GM10266 (cell line): ENCODE data around the gene BTG4.

Source experiments
- DNase-seq: peaks from one replicate; pipeline ENCODE4 v3.0.0; 2012; ENCODE audit errors: extremely low spot score
- TF ChIP-seq, protein P1 (sequence below): IDR thresholded peaks from 2 replicates; pipeline ENCODE4 v1.5.1; 2012; ENCODE audit warnings: mild to moderate bottlenecking, low read depth; ENCODE audit not compliant: control insufficient read depth, insufficient read depth; ENCODE audit errors: missing control alignments

The BTG4 gene

DNA sequence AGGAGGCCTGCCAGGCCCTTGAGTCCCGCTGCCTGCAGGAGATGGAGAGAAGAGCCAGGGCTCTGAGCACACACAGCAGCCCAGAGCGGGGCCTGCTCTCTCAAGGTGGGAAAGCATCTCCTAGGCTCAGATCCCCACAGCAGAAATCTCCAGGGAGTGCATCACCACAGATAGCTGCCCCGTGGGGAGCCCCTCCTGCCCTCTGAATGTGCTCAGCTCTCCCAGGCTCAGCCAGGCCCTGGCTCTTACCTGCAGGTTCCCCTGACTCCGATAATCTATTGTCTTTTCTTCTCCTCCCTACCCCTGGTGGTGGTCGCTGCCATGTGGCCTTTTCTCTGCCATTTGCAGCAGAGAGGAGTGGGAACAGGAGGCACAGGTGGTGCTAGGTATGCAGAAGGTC, 49.9 kb downstream of the BTG4 start:
- no peak for DNase-seq
- TF ChIP-seq, protein P1, sequence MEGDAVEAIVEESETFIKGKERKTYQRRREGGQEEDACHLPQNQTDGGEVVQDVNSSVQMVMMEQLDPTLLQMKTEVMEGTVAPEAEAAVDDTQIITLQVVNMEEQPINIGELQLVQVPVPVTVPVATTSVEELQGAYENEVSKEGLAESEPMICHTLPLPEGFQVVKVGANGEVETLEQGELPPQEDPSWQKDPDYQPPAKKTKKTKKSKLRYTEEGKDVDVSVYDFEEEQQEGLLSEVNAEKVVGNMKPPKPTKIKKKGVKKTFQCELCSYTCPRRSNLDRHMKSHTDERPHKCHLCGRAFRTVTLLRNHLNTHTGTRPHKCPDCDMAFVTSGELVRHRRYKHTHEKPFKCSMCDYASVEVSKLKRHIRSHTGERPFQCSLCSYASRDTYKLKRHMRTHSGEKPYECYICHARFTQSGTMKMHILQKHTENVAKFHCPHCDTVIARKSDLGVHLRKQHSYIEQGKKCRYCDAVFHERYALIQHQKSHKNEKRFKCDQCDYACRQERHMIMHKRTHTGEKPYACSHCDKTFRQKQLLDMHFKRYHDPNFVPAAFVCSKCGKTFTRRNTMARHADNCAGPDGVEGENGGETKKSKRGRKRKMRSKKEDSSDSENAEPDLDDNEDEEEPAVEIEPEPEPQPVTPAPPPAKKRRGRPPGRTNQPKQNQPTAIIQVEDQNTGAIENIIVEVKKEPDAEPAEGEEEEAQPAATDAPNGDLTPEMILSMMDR, result no peak

DNA sequence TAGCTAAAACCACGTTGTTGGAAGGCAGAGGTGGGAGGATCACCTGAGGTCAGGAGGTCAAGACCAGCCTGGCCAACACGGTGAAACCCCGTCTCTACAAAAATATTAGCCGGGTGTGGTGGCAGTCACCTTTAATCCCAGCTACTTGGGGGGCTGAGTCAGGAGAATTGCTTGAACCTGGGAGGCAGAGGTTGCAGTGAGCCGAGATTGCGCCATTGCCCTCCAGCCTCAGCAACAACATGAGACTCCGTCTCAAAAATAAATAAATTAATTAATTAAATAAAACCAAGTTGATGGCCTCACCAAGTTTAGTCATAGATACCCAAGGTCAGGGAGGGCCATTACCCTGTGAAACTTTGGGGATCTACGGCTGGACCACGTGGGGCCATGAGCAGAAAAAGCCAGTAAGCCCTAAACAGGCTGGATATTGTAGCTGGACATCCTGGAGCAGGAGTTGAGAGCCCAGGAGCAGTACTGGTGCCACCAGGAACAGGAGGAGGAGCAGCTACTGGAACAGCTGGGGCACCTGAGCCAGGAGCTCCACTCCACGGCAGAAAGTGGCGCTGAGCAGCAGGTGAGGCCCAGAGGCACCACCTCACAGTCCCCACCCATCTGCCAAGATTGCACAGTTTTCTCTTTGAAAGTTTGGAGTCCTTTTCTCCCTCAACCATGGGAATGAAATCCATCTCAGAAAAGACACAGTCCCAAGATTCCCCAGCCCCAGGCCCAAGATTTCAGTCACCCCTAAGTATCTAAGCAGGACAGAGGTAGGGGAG, 50.5 kb downstream of the BTG4 start:
- no peak for DNase-seq
- TF ChIP-seq, protein P1, result no peak

DNA sequence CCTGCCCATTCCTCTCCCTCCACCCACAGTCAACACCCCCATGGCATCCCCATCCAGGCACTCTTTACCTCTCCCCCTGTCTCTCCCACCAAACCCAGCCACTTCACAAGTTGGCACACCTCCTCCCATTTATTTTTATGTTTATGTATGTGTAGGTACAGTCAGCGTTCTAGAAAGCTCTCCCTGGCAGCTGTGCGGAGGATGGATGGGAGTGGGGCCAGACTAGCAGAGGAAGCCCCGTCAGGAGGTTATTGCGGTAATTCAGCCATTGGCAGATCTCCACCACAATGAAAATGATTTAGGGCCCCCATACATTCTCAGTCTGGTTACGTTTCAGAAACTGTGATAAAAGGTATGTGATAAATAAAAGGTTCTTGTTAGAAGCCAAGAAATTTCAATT, 51.3 kb downstream of the BTG4 start:
- TF ChIP-seq, protein P1, result no peak
- no peak for DNase-seq

DNA sequence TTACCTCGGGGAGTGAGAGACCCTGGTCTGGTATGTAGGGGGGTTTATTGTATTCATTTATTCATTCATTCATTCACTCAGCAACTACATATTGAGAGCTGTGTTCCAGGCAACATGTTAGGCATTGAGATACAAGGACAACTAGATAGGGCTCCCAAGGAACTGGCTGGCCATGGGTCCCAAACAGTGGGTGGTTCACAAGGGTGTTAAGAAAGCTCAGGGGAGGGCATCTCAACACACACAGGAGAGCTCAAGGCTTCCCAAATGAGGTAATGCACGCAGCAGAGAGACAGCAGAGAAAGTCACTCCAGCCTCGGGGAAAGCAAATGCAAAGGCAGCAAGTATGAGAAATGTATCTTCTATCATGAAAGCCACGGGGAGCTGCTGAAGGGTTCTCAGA, 51.8 kb downstream of the BTG4 start:
- TF ChIP-seq, protein P1, result no peak
- no peak for DNase-seq

DNA sequence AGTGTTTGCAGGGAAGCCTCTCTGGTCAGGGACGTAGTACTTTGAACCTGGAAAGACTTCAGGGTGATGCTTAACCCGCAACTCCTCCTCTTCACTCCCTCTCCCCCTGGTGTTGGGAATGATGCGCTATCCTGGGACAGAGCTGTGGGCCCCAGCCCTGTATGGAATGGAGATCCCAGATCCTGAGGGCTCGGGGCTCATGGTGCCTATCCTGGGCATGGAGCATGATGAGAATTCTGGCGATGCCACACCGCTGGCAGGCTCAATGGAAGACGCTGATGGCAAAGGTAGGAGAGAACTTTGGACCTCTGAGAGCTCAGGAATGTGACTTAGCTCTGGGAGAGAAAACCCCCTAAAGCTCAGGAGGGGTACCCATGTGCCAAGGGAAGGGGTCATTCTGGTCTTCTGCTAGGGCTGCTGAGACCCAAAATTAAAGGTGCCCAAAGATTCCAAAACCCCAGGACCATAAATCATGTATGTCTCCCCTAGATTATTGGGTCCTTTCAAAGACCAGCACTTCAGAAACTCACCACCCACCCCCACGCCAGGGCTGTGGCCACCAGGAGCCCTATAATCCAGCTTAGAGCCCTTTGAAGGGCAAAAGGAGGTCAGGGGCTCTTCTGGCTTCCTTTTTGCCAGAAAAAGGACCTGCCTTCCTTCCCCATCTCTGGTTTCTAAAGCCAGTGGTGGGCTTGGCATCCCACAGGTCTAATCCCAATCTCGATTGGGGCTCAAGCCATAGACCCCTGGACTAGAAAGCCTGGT, 52.5 kb downstream of the BTG4 start:
- DNase-seq, result no peak
- TF ChIP-seq, protein P1, result no peak

DNA sequence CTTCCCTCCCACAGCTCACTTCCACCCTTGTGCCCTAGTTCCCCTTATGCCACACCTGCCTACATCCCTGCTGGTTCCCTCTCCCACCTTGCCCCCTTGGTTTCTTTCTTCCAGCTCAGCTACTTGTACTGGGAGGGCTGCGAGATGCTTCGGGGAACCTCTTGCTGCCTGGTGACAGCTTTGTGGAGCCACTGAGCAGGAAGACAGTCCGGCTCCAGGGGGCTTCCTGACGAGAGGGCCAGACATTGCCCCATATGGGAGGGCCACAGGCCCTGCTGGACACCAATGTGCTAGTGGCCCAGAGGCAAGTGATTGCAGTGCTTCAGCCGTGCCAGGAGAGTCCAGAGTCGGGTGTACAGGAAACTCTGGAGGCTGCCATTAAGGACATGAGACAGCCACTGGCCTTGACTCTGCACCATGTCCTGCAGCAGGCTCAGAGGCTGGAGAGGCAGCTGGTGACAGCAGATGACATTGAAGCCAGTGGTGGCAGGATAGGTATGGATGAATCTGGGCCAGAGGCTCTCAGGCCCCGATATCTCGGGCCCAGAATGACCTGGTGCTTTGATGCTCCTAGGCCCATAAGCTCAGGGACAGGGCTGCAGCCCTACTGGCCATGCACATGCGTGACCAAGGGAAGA, 54.3 kb downstream of the BTG4 start:
- DNase-seq, result peak; percentile 3
- TF ChIP-seq, protein P1, result no peak
